OCI-M1 (cell line): ENCODE data around the gene ITPR1.

Source experiments
- DNase-seq: peaks from one replicate; lab custom pipeline; 2025; lab: John Stamatoyannopoulos, UW

ITPR1 gene

DNA sequence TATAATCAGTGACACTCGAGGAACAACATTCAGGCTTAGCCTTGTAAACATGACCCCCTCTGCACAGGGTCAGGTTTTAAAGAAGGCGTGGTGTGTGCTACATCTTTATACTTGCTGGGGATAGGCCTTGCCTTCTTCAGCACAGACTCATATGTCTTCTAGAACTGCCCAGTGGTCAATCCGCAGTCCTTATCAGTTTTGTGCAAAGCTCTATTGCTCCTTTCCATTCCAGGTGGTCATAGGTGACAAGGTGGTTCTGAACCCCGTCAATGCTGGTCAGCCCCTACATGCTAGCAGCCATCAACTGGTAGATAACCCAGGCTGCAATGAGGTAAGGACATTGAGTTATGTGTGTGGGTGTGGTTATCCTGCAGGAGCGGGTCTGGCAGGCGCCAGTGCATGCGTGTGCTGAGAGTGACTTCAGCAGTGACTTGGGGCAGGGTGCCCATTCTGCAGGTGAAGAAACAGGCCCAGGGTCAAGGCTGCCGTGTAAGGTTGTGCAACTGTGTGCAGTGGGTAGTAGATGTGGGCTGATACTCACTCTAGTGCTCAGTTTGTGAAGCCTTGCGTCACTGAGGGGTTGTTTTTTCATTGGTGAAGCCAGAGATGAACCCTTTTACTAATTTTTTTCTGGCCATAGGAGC, 150.9 kb downstream of the ITPR1 start:
- peak; percentile 15 for DNase-seq

DNA sequence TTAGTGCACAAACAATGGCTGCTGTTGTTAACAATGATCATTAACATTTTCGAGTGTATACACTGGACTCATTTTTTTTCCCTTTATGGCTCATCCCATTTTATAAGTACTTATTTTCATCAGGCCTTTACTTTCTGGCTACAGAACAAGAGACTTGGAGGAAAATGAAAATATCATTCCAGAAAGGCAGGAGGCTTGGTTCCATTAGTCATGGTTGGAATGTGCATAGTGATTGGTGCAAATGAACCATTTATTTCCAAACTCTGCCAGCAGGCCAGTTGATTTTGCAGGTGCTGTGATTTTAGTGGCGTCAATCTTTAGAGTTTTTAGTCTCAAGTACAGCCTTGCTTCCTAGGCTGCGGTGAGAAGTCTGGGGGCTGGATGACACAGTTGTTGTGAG, 151.8 kb downstream of the ITPR1 start:
- no peak for DNase-seq

DNA sequence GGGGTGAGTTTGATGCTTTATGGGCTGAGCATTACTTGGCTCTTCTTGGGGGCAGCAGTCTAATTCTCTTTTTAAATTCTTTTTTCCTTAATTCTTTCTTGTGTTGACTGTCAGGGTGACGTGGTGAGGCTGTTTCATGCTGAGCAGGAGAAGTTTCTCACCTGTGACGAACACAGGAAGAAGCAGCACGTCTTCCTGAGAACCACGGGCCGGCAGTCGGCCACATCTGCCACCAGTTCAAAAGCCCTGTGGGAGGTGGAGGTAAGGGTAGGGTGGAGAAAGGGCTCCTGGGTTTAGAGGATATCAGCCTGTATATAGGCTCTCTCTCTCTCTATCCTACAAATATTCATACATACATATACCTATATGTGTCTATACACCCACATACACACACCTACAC, 152.3 kb downstream of the ITPR1 start:
- no peak for DNase-seq

DNA sequence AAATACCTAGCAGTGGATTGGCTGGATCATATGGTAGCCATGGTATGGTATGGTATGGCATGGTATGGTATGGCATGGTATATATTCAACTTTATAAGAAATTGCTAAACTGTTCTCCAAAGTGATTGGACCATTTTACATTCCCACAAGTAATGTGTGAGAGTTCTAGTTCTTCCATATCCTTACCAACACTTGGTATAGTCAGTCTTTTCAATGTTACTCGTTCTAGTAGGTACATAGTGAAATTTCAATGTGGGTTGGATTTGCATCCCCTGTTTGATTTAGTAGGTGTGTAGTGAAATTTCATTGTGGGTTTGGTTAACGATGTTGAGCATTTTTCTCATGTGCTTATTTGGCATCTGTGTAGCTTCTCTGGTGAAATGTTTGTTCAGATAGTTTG, 154.3 kb downstream of the ITPR1 start:
- no peak for DNase-seq

DNA sequence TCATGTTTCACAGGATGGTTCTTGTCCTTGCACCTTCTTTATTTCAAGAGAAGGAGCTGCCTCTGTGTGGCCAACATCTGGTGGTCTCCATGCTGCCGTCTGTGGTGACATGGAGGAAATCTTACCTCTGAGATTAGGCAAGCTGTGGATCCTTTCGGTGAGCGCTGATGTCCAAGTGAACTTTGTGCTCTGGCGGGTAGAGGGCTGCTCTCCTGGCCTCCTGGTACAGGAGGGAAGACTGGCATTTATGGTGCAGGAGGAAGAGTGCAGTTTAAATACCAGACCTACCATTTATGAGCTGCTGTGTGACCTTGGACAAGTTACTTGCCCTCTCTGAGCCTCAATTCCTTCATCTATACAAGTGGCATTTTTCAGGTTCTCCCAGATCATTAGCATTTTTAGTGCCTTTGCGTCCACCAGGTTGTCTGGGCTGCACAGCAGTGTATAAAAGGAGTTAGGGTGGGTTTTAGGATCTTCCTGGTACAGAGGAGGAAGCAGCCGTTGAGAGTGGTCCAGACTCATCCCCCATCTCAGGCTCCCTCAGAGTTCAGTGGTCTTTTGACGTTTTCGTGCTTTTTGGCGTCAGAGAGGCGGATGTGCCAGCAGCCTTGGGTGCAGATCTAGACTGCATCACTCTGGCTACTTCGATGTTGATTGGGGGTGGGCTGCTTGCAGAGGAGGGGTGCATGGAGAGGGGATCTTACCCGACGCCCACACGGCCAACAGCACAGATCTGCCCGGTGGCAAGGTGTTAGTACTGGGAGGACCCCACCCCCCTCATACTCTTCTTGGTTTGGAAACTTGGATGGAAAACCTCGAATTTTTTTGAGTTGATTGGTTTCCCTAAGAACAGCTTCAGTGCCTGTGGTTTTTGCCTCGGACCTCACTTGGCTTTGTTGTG, 162.2 kb downstream of the ITPR1 start:
- DNase-seq = no peak

DNA sequence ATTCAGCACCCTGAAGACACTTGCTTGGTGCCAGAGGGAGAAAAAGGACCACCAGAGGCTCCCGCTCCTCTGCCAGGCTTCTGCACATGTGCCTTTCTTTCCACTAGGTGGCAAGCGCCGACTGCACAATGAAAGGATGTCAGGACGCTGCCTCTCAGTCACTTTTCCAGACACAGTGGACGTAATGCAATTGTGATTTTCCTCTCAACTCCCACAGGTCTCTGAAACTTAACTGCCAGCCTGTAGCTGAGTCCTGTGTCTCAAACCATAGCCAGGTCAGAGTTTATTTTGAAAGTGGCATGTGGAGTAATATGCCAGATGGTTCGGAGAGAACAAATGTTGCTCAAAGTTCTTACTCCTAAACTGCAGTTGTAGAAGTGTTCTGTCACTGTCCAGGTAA, 162.9 kb downstream of the ITPR1 start:
- DNase-seq = no peak

DNA sequence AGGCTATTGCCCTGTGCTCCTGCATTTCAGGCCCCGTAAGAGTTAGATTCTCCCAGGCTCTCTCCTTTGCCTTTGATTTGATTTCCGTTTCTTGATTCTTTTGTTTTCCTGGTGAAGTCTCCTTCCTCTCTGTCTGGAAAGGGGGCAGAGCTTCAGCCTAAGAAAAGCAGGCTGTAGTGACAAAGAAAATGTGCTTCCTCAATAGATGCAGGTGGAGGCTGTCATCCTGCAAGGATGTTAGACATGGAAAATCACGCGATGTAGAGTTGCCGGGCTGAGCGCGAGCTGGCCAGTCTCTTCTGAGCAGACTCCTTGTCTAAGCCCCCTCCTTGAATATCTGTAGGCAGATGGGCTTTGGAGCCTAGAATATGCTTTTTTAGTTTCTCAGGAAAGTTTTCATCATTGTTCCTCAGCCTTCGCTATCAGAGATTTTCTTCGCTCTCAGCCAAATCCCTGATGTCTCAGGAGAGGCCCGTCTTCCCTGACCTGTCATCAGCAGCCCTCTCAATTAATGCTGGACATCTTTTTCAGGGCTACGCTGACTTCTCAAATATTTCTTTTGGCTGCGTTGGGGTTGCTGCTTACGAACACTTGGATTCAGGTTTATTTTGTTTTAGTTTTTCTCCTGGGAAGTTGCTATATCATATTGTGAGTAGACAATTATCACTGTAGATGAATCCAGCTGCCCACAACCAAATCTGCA, 163.6 kb downstream of the ITPR1 start:
- DNase-seq = no peak

DNA sequence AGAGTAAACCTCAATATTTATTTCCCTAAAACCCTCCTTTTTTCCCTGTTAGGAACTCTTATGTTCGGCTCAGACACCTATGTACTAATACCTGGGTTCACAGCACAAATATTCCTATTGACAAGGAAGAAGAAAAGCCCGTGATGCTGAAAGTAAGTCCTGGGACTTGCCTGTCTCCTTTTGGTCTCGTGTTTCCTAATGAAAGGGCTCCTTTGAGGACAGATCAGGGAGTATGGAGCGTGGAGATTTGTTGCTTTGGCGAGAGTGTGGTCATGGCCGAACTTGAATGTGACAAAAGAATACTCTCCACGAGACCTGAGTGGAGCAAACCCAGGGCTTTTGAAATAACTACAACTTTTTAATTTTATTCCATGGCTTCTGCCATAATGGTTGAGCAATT, 167.8 kb downstream of the ITPR1 start:
- no peak for DNase-seq

DNA sequence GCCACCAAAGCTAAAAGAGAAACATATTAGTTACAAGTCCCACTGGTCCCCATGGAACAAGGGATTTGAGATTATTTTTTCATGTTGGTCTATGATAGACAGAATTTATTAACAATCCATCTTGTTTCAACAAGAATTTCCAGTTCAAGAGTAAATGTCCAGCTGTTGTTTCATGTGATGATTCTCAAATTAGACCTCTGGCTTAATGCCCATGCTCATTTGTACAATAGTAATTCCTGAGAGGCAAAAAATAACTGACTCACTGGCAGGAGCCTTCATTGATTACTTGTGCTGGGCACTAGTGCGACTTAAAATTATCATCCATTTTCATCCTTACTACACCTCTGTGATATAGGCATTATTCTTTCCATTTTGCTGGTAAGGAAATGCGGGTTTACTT, 171.3 kb downstream of the ITPR1 start:
- no peak for DNase-seq

DNA sequence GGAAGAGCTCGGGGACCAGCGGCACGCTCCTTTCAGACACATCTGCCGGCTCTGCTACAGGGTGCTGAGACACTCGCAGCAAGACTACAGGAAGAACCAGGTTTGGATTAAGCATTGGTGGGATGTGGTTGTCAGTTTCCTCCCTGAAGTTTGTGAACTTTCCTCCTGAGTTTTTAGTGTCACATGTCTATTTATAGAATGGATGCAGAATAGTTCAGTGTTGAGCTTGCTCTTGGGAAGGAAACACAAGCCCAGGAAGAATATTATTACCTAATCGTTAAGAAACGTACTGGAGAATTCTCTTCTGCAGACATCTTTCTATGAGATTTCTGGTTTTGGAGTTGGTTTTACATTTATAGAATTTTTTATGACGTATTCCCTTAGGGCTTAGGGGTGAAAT, 172.0 kb downstream of the ITPR1 start:
- no peak for DNase-seq

DNA sequence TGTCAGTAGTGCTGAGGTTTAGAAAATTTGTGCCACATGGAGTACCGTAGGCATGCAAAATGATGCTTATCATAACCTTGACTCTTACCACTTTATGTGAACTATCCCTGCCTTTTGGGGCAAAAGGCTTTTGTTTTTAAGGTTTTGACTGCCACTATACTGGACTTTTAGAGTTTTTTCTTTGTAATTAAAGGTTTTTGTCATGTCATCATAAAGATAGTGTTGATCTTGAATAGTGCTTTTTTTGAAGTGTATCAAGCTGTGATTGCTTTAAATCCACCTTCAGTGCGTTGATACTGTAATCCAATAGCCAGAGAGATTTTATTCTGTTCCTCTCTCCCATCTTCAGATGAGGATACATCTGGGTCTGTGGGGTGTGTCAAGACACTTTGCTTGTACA, 172.9 kb downstream of the ITPR1 start:
- no peak for DNase-seq

DNA sequence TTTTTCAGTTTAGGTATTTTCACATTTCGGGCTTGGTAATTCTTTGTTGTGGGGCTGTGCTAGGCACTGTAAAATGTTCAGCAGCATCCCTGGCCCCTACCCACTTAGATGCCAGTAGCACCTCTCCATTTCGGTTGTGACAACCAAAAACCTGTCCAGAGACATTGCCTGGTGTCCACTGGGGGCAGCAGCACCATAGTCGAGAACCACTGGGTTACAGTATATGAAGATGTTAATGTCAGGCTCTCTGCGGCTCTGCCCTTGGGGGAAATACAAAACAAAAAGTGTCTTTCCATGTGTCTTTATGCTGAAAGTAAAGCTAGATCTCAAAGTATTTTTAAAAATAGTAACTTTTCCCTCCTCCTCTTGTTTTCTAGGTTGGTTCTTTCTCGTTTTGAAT, 177.2 kb downstream of the ITPR1 start:
- peak; percentile 8 for DNase-seq

DNA sequence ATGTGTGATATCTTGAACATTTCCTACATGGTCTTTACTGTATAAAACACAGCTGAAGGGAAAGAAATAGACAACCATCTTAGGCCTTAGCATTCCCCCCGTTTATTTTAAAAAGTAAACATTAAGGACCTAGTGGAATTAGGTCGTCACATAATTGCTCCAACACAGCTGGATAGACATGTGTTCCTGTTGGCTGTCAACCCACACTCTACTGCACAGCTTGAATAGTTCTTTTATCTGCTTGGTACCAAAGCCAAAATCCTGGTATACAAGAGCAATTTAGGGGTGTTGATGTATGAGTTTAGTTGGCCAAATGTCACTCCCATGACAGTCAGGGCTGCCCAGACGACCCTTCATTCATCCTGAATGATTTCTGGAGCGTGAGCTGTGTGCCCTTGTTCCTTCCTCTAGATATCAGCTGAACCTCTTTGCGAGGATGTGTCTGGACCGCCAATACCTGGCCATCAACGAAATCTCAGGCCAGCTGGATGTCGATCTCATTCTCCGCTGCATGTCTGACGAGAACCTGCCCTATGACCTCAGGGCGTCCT, 179.7 kb downstream of the ITPR1 start:
- DNase-seq = no peak

DNA sequence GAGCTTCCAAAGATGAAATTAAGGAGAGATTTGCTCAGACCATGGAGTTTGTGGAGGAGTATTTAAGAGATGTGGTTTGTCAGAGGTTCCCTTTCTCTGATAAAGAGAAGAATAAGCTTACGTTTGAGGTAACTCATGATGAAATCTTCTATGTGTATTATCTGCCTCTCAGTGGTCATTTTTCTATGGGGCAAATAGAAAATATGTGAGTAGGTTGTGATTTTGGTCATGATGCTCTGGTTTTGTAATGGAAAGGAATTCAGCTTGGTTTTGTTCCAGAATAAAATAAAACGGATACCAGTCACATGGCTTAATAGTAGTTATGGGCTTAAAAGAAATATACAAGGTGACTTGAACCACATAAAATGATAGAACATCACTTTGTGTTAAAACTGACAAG, 181.1 kb downstream of the ITPR1 start:
- no peak for DNase-seq

DNA sequence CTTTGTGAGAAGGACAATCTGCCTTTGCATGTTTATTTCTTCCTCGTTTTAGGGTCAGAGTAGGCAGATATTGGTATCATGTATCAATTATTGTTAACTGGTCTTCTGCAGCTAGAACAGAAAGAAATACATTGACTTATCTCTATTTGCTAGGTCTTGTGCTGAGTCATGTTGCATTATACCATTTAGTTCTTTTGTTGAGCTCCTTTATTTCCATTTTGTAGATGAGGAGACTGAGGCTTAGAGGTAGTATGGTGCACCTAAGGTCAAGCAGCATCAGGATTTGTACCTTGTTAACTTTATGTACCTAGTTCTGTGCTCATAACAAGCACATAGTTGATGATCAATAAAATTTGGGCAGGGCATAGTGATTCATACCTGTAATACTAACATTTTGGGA, 182.6 kb downstream of the ITPR1 start:
- no peak for DNase-seq

DNA sequence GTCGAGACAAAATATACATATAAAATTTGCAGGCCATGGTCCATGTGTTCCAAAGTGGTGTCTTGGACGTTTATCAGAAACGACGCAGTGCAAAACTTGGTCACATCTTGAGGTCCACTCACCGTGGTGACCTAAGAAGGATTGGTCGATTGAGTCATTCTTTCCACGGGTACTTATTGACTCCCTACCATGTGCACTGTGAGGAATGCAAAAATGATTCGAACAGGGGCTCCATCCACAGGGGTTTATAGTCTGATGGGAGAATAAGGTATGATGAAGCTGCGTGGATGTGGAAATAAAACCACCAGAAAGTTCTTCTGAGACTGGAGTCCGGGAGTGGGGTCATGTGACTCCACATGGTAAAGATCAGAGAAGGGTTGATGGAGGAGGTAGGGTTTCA, 185.2 kb downstream of the ITPR1 start:
- DNase-seq = no peak

DNA sequence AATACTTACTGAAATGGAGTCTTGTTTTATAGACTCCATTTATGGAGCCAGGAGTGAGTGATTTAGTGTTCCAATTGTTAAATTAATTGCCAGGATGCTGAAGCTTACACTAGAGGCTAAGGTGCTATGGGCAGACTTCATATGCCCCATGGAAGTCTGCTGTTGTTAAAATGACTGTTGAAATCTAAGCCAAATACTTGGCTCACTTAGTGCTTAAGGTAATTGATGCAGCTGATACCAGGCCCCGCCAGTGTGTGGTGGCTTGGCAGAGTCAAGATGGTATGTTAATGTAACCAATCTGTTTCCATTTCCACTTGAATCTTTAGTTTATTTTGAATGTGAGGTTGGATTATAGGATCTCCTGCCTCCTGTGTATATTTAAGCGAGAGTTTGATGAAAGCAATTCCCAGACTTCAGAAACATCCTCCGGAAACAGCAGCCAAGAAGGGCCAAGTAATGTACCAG, 187.1 kb downstream of the ITPR1 start:
- no peak for DNase-seq

DNA sequence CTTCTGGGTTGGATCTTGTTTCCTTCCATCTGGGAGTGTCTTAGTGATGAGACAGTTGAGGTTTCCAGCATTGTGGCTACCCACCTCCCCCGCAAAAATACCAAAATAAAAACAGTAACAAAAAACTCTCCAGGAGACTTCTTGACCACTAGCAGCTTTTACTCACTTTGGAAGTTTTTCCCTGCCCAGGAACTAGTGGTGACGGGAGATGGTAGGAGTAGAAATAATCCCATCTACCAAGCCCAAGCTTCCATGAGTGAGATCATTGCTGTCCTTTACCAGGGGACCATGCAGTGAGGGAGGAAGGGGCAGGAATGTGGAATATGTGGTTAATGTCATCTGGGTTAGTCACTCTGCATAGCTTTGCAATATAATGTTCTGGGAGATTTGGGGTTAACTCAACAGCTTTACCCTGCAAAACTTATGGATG, 187.7 kb downstream of the ITPR1 start:
- DNase-seq = no peak

DNA sequence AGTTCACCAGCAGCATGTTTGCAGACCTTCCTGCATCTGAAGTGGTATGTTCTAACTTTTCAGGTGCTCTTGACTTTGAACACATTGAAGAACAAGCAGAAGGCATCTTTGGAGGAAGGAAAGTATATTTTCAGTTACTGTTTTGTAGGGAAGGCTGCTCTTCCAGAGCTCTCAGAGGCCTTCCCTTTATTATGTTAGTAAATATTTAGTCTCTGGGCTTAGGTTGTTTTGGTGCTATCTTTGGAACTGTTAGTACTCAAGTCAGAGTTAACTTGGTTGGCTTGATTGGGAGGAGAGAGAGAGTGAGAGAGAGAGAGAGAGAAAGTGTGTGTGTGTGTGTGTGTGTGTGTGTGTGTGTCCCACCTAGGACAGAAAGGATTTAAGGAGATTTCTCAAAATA, 188.2 kb downstream of the ITPR1 start:
- DNase-seq = no peak

DNA sequence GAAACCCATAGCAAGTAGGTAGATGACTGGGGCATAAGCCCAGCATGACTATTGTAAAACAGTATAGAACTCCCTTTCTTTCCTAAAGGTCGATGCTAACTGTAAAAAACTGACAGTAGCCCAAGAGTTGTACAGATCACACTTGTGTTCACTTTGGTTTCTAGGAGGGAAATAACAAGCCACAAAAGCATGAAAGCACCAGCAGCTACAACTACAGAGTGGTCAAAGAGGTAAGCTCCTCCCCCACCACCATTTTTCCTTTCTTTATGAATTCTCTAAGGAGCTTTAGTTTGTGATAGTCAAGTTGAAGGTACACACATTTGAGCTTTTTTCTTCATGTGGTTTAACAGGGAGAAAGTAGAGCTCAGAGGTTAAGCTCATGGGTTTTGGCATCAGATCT, 191.0 kb downstream of the ITPR1 start:
- no peak for DNase-seq

DNA sequence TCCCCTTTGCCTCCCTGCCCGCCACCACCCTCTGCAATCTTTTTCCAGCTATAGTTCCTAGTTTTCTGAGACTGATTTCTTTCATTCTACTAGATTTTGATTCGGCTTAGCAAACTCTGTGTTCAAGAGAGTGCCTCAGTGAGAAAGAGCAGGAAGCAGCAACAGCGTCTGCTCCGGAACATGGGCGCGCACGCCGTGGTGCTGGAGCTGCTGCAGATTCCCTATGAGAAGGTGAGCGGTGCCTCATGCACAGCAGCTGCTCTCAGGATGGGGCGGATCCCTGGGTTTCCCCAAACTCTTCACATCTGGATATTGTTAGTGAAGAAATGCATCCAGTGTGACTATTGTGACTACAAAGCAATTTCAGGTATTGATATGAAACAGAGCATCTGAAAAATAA, 191.8 kb downstream of the ITPR1 start:
- no peak for DNase-seq

DNA sequence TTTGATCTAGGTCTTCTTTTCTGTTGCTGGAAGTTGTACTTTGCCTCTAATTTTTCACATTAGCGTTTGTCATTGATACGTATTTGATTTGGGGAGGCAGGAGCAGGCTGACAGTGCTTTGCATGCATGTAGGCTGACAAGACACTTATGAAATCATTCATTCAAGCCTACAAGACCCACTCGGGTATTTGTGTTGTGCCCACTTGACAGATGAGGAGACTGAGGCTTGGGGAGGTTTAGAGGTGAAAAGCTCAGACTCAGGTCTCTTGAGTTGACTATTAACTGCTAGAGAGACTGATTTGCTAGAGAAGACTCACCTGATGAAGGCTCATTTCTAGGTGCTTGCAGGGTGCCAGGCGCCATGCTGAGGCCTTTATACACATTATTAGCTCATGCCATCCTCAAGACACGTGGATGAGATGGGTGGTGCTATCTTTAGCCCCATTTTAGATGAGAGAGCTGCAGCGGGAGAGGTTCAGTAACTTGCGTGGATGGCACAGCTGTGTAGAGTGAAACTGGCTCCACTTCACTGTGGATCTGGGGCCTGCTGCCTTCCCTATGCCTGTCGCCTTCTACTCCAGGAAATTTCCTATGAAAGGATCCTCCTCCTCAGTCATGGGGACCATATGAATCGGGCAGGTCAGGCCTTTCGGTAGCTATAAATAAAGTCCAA, 192.7 kb downstream of the ITPR1 start:
- no peak for DNase-seq
